ENCODE data around the gene PALLD.

DNA sequence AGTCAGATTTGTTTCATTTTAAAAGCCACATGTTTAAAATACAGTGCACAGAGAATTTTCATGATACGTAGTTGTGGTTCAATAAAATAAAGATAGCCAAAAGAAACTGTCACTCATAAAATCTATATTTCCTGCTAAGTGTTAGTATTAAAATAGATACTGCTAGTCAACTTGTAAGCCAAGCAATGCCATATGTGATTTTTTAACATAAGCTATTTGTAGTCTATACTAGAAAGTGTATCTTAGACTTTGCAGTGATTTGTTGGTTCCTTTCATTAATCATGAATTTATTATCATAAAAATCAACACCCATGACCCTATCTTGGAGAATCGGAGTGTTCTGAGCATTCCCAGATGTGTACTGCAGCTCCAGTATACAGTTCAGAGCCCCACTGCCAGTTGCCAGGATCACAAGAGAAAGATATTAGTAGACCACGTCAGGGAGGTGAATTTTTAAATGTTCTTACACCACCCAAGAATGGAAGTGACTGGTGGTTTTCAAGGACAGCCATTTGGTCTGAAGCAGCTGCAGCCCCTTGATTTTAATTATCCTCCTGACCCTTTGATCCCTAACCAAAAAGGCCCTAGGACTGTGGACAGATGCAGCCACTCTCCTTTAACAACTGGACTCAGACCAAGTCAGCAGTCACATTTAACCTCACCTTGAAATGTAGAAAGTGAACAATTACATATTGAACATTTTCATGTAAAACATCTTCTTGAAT is 163.1 kb downstream of the PALLD start:
- TF ChIP-seq POLR2A (IDR thresholded peaks at IDR 0.05) (no peak), CTCF (IDR thresholded peaks at IDR 0.05) (no peak)

Data from sigmoid colon (tissue), 3 donors.